Measurements from ENCODE around the gene INS. TPM values are rescaled to one million over a fixed set of nuclear protein-coding genes. Genes with fewer than 3 reads are reported as not detected.
A peak's percentile ranks its signal among the peaks of the same experiment; 100 is the strongest.

INS gene
- total RNA-seq, 4 donors from 2014 or later = not detected

- Histone ChIP-seq H3K4me1 (peaks cover 0 to 4% (median 2%) of the 10 kb centered on the region in 3 donors), H3K4me3 (no peak overlapping the region), H3K9me3 (no peaks in the 10 kb centered on the region), H3K36me3 (no peaks in the 10 kb centered on the region), H3K27me3 (peaks cover 48% of the 10 kb centered on the region), H3K27ac (no peak overlapping the region)
- peak in 3 of 4 experiments; percentile 58 to 78 (median 64) for TF ChIP-seq CTCF (IDR thresholded peaks at IDR 0.05)
- TF ChIP-seq EP300 (IDR thresholded peaks at IDR 0.05) = no peak
- no peak for TF ChIP-seq POLR2AphosphoS5 (IDR thresholded peaks at IDR 0.05)
- TF ChIP-seq POLR2A (IDR thresholded peaks at IDR 0.05) = no peak
- peak; percentile 32 for ATAC-seq
- WGBS, 2 donors (ENCODE audit: low coverage in 1 of 2) = 90% methylated on average over 4 of the region's 19 CpGs; no CpG with 5 or more reads in 1 of the 2 donors
These were observed 4.4 kb downstream of the INS start for GRCh38 chr11:2156416-2157182.

- no peaks in the 10 kb centered on the region for H3K9me3 ChIP-seq
- no peak for TF ChIP-seq CTCF (IDR thresholded peaks at IDR 0.05)
- TF ChIP-seq EP300 (IDR thresholded peaks at IDR 0.05) = no peak
- TF ChIP-seq POLR2A (IDR thresholded peaks at IDR 0.05) = no peak
- no peak for TF ChIP-seq POLR2AphosphoS5 (IDR thresholded peaks at IDR 0.05)
- no peak overlapping the region for H3K4me3 ChIP-seq
- H3K36me3 ChIP-seq = no peaks in the 10 kb centered on the region
- H3K27me3 ChIP-seq = peaks cover 49% of the 10 kb centered on the region
- ATAC-seq = no peak
- no peak overlapping the region for H3K27ac ChIP-seq
- 80% methylated on average over 11 of the region's 29 CpGs; no CpG with 5 or more reads in 1 of the 2 donors for WGBS, 2 donors (ENCODE audit: low coverage in 1 of 2)
- H3K4me1 ChIP-seq = peaks cover 0 to 8% (median 4%) of the 10 kb centered on the region in 3 donors
These were observed 5.5 kb downstream of the INS start for GRCh38 chr11:2155511-2155910.

GRCh38 chr11:2154889-2155288 is 6.1 kb downstream of the INS start:
- Histone ChIP-seq H3K27me3 (peaks cover 52% of the 10 kb centered on the region), H3K9me3 (no peaks in the 10 kb centered on the region), H3K27ac (no peak overlapping the region), H3K4me1 (peaks cover 0 to 8% (median 4%) of the 10 kb centered on the region in 3 donors), H3K4me3 (no peak overlapping the region), H3K36me3 (no peaks in the 10 kb centered on the region)
- no CpG with 5 or more reads among the region's 17 CpGs for WGBS, 2 donors (ENCODE audit: low coverage in 1 of 2)
- no peak for ATAC-seq
- no peak for TF ChIP-seq POLR2A (IDR thresholded peaks at IDR 0.05)
- TF ChIP-seq EP300 (IDR thresholded peaks at IDR 0.05) = no peak
- no peak for TF ChIP-seq CTCF (IDR thresholded peaks at IDR 0.05)
- TF ChIP-seq POLR2AphosphoS5 (IDR thresholded peaks at IDR 0.05) = no peak

- H3K36me3 ChIP-seq = no peaks in the 10 kb centered on the region
- H3K27me3 ChIP-seq = peaks cover 59% of the 10 kb centered on the region
These were observed 6.8 kb downstream of the INS start for GRCh38 chr11:2154195-2154585.

More at GRCh38 chr11:2154195-2154585, 6.8 kb downstream of the INS start:
- Histone ChIP-seq H3K27ac (no peak overlapping the region), H3K9me3 (no peaks in the 10 kb centered on the region), H3K4me1 (peaks cover 0 to 8% (median 4%) of the 10 kb centered on the region in 3 donors), H3K4me3 (no peak overlapping the region)
- TF ChIP-seq EP300 (IDR thresholded peaks at IDR 0.05) = no peak
- TF ChIP-seq POLR2A (IDR thresholded peaks at IDR 0.05) = no peak
- TF ChIP-seq CTCF (IDR thresholded peaks at IDR 0.05) = no peak
- no peak for TF ChIP-seq POLR2AphosphoS5 (IDR thresholded peaks at IDR 0.05)
- WGBS, 2 donors (ENCODE audit: low coverage in 1 of 2) = no CpG with 5 or more reads among the region's 7 CpGs
- ATAC-seq = no peak
